EH (cell line): ENCODE measurements around the gene TRPV6.

Source experiments
- DNase-seq: peaks from one replicate; pipeline ENCODE4 v3.0.0-alpha.2; 2015; ENCODE audit warnings: low read depth

TRPV6 gene

GRCh38 chr7:142853739-142854371 lies 31.7 kb downstream of the TRPV6 start:
- DNase-seq, result peak; percentile 53

DNA sequence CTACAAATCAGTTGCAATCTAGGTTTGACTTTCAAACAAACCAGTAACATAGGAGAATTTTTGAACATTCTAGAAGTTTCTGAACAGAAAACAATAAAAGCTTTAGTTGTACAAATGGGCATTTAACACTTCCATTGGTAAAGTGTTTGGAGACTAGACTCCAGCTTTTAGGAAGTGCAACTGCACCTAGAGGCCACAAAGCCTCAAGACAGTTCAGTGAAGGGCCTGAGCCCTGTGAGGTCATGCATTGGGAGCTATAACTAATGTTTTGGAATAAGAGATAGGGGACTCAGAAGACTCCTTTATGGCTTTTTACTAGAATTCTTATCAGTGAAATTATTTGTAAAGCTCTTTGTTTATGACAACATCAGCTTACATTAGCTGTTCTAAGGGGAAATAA lies 33.6 kb downstream of the TRPV6 start:
- no peak for DNase-seq

- no peak for DNase-seq
Measured at GRCh38 chr7:142851269-142851668, 34.3 kb downstream of the TRPV6 start.

DNA sequence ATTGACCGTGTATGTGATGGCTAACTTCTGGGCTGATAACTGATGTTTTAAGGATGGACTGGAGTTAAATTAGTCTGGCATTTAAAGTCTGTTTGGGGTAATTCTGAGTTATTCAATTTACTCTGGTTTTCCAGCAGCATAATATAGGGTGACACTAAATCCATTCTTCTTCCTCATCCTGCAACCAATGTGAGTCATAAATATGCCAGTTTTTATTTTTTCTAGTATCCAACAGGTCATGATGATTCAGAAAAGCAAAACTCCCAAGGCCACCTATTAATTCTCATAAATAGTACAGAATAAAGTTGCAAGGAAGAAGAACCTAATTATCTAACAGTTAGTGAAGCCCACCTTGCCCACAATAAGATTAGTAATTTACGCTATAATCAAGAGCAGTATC lies 38.2 kb downstream of the TRPV6 start:
- no peak for DNase-seq

DNA sequence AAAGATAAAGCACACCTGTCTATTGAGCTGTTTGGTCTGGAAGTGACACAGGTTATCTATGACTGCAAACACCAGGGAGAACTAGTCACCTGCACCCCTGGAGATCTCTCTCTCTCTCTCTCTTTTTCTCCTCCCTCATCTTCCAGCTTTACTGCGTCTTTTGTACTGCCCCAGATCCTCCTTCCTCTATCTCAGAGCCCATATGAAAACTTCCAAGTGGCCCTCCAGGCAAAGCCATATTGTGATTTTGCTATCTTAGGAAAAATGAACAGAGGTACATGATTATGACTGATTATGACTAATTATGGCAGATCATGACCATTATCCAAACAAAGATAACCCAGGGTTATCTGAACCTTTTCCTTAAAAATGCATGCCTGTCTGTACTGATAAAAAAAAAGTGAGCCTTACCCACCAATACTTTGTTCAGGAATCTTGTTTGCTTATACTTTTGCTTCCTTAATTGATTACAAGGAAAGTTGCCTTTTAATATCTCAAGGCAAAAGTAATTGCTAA lies 43.2 kb downstream of the TRPV6 start:
- DNase-seq, result no peak

- DNase-seq, result no peak
Measured at GRCh38 chr7:142838461-142839213, 46.9 kb downstream of the TRPV6 start.

DNA sequence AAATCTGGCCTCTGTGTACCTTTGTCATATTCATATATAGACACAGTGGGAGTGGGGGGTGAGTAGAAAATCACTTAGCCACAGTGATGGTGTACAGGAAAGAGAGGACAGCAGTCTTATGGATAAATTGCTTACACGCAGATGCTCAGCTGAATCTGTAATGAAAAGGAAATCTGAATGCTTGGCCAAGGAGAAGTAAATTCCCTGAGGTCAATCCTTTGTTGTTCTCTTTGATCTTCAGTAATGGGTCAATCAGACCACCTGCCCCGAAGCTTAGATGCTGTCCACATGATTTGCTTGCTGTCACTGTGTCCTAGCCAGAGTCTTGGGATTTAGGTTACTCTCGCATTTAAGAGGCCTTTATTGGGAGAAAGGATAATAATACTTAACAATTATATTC lies 49.1 kb downstream of the TRPV6 start:
- no peak for DNase-seq

- no peak for DNase-seq
Measured at GRCh38 chr7:142835487-142835886, 50.1 kb downstream of the TRPV6 start.

DNA sequence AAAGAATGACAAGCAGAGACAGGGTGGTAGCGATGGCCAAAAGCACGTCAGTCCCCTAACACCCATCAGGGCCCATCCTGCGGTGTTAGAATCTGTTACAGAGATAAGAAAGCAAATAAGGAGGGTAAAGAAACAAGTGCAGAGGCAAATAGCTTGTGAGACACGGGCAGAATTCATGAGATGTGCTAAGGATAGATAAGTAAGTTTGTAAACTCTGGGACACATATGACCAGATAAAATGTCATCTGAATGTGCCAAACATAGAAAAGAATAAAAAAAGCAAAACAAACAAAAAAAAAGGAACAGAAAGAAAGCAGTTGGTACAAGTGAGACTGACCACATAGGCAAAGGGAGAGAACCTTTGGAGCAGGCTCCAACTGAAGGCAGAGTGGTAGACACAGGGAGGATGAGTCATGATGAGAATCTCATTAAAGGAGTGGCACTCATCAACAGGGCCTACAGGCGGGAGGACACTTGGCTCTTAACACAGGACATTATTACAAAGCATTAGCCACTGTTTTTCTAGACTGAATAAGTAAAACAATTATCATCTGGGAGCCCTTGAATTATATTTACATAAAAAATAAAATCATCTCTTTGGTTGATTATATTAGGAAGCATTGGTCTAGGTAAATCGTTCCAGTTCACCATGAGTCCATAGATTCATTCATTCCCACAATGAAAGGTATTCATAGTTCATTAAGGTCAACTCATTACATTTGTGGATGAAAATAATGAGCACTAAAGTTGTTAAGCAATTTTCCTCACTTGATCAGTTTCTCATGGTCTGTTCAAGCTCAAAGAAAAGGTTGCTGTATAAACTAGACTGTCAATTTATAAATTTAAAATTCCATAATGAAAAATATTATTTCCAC lies 52.1 kb downstream of the TRPV6 start:
- peak; percentile 9 for DNase-seq

GRCh38 chr7:142832417-142832816 lies 53.1 kb downstream of the TRPV6 start:
- DNase-seq, result no peak

DNA sequence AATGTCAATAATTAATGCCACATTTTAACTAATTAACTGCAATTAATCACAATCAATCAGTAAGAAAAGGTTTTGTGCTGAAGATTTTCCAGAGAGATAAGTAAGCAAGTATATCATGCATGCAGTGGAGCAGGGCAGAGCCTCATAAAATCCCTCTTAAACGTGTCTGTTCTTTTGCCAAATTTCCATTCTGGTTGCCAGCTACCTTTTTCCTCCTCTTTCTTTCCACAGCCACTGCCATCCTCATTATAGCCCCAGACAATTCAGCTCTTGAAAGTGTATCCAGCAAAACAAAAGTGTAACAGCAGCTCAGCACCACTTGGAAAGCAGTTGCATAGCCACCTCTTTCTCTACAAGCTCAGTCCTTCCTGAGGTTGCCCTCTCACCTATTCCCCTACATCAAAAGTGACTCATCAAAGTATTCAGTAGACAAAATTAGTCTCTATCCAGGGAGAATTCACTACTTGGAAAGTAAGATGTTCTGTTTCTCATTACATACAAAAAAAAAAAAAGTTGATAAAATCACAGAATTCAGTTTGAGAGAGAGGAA lies 57.5 kb downstream of the TRPV6 start:
- no peak for DNase-seq

DNA sequence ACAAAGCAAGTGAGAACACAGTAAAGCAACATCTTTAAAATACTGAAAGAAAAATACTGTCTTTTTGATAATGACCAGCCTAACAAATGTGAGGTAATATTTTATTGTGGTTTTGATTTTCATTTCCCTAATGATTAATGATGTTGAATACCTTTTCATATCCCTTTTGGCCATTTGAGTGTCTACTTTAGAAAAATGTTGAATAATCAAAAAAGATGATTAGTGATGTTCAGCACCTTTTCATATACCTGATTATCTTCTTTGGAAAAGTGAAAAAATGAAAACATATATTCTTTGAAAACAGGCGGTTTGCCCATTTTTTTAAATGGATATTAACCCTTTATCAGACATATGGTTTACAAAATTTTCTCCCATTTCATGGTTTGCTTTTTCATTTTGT lies 62.8 kb downstream of the TRPV6 start:
- no peak for DNase-seq
